HEK293T (cell line): Measurements from ENCODE around the gene SPNS2.

Source experiments
- CTCF ChIA-PET: fragments of 350-600 bp; formaldehyde crosslinking; extraction: SDS; loops from one replicate; lab custom pipeline; 2021; ENCODE audit warnings: antibody characterized with exemption, inconsistent platforms; lab: Yijun Ruan, JAX
- POLR2A ChIA-PET: fragments of 350-600 bp; formaldehyde crosslinking; extraction: SDS; loops from one replicate; lab custom pipeline; 2020; ENCODE audit warnings: antibody characterized with exemption, inconsistent platforms; lab: Yijun Ruan, JAX
- DNase-seq: peaks from one replicate; pipeline ENCODE4 v3.0.0; 2012; ENCODE audit warnings: mixed read lengths; ENCODE audit errors: extremely low spot score
- ARNT ChIP-seq: fragments of 450-650 bp; IDR thresholded peaks from 2 replicates; pipeline ENCODE4 v1.6.1; 2017; ENCODE audit warnings: mild to moderate bottlenecking
- BHLHE40 ChIP-seq: fragments of 450-650 bp; IDR thresholded peaks from 2 replicates; pipeline ENCODE4 v1.6.1; 2016; ENCODE audit warnings: mild to moderate bottlenecking, moderate library complexity, borderline replicate concordance
- CTBP1 ChIP-seq: fragments of 450-650 bp; IDR thresholded peaks from 2 replicates; pipeline ENCODE4 v1.6.1; 2016; ENCODE audit warnings: borderline replicate concordance
- ELF4 ChIP-seq: fragments of 450-650 bp; IDR thresholded peaks from 2 replicates; pipeline ENCODE4 v1.6.1; 2017; ENCODE audit warnings: antibody characterized with exemption
- FOXA1 ChIP-seq: fragments of 450-650 bp; IDR thresholded peaks from 2 replicates; pipeline ENCODE4 v1.6.1; 2016; ENCODE audit warnings: mild to moderate bottlenecking
- FOXK2 ChIP-seq: fragments of 450-650 bp; IDR thresholded peaks from 2 replicates; pipeline ENCODE4 v1.6.1; 2016; ENCODE audit warnings: mild to moderate bottlenecking
- FOXM1 ChIP-seq: fragments of 450-650 bp; IDR thresholded peaks from 2 replicates; pipeline ENCODE4 v1.6.1; 2017; ENCODE audit warnings: mild to moderate bottlenecking, borderline replicate concordance
- HDGF ChIP-seq: fragments of 450-650 bp; IDR thresholded peaks from 2 replicates; pipeline ENCODE4 v1.6.1; 2017; ENCODE audit warnings: antibody characterized with exemption, borderline replicate concordance
- L3MBTL2 ChIP-seq: fragments of 450-650 bp; conservative IDR thresholded peaks from 2 replicates; pipeline ENCODE4 v1.6.1; 2016; ENCODE audit warnings: mild to moderate bottlenecking
- LEF1 ChIP-seq: fragments of 450-650 bp; IDR thresholded peaks from 2 replicates; pipeline ENCODE4 v1.6.1; 2017; ENCODE audit warnings: mild to moderate bottlenecking, borderline replicate concordance
- NFRKB ChIP-seq: fragments of 450-650 bp; IDR thresholded peaks from 2 replicates; pipeline ENCODE4 v1.6.1; 2016; ENCODE audit warnings: mild to moderate bottlenecking, moderate library complexity
- PKNOX1 ChIP-seq: fragments of 450-650 bp; IDR thresholded peaks from 2 replicates; pipeline ENCODE4 v1.6.1; 2016
- SP1 ChIP-seq: fragments of 450-650 bp; IDR thresholded peaks from 2 replicates; pipeline ENCODE4 v1.6.1; 2017
- SUZ12 ChIP-seq: fragments of 450-650 bp; IDR thresholded peaks from 2 replicates; pipeline ENCODE4 v1.6.1; 2016; ENCODE audit warnings: mild to moderate bottlenecking
- TARDBP ChIP-seq: fragments of 450-650 bp; IDR thresholded peaks from 2 replicates; pipeline ENCODE4 v1.6.1; 2016
- ZNF384 ChIP-seq: fragments of 450-650 bp; IDR thresholded peaks from 2 replicates; pipeline ENCODE4 v1.6.1; 2016

The SPNS2 gene

GRCh38 chr17:4569591-4569990 is 70.9 kb downstream of the SPNS2 start:
- ChIA-PET POLR2A (interaction anchor here (0.8 to 1.1 kb wide), 2 partner anchors 12 to 56 kb away, joined by 3 to 4 read pairs; no protein-coding TSS in a partner anchor), CTCF (interaction anchor here (0.6 to 1.2 kb wide), 5 partner anchors 41 to 300 kb away, joined by 3 to 5 read pairs (median 5); no protein-coding TSS in a partner anchor)
- no peak for DNase-seq
- TF ChIP-seq TARDBP = no peak
- TF ChIP-seq FOXK2 = no peak
- no peak for TF ChIP-seq ARNT
- no peak for TF ChIP-seq PKNOX1
- TF ChIP-seq ELF4 = no peak
- TF ChIP-seq FOXA1 = no peak
- no peak for TF ChIP-seq L3MBTL2
- TF ChIP-seq SUZ12 = no peak
- no peak for TF ChIP-seq BHLHE40
- TF ChIP-seq SP1 = no peak

DNA sequence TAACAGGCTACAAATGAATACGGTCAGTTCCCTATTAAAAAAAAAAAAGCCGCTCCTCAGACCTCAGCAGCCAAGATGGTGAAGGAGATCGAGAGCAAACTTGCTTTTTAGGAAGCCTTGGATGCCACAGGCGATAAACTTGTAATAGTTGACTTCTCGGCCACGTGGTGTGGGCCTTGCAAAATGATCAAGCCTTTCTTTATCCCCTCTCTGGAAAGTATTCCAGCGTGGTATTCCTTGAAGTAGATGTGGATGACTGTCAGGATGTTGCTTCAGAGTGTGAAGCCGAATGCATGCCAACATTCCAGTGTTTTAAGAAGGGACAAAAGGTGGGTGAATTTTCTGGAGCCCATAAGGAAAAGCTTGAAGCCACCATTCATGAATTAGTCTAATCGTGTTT is 73.5 kb downstream of the SPNS2 start:
- CTCF ChIA-PET = no interaction called here
- no peak for DNase-seq
- POLR2A ChIA-PET = no interaction called here
- TF ChIP-seq FOXM1 = no peak
- TF ChIP-seq TARDBP = no peak
- TF ChIP-seq FOXK2 = no peak
- TF ChIP-seq SP1 = no peak
- no peak for TF ChIP-seq ZNF384
- no peak for TF ChIP-seq LEF1
- no peak for TF ChIP-seq ELF4
- no peak for TF ChIP-seq CTBP1
- no peak for TF ChIP-seq ARNT
- TF ChIP-seq PKNOX1 = no peak
- no peak for TF ChIP-seq FOXA1
- no peak for TF ChIP-seq L3MBTL2
- no peak for TF ChIP-seq SUZ12
- no peak for TF ChIP-seq BHLHE40

GRCh38 chr17:4573115-4573514 is 74.4 kb downstream of the SPNS2 start:
- CTCF ChIA-PET = interaction anchor here (0.7 kb wide), 1 partner anchor 53 kb away, joined by 3 read pairs; no protein-coding TSS in a partner anchor
- no peak for DNase-seq
- POLR2A ChIA-PET = no interaction called here

GRCh38 chr17:4573669-4574068 is 75.0 kb downstream of the SPNS2 start:
- POLR2A ChIA-PET = interaction anchor here (1.2 kb wide), 1 partner anchor 10 kb away, joined by 3 read pairs; no protein-coding TSS in a partner anchor
- TF ChIP-seq FOXM1 (no peak), SP1 (no peak), FOXK2 (no peak), SUZ12 (no peak), PKNOX1 (no peak), TARDBP (no peak)
- no peak for DNase-seq
- CTCF ChIA-PET = interaction anchor here (0.7 kb wide), 1 partner anchor 53 kb away, joined by 3 read pairs; no protein-coding TSS in a partner anchor

More at GRCh38 chr17:4573115-4573514, 74.4 kb downstream of the SPNS2 start:
- TF ChIP-seq NFRKB = no peak
- TF ChIP-seq FOXA1 = no peak
- no peak for TF ChIP-seq ARNT

DNA sequence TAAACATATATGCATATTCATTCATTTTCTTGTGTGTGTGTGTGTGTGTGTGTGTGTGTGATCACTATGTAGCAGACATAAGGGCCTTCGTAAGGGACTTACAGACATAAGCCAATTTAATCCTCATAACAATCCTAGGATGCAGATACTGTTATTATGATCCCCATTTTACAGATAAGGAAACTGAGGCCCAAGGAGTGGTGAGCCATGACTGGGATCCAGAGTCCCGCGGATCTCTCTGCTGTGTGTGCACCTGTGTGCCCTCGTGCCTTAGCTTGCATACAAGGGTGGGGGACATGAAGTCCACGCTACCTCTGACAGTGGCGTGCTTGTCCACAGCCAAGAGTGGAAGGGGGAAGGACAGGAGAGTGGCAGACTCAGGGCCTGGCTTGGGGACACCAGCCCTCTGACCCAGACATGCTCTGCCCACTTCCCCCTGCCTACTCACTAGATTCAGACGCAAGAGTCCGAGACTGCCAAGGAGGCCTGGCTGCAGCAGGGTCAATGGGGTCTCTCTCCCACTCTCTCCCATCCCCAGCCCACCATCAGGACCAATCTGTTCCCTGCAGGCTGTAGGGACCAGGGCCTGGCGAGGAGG is 75.9 kb downstream of the SPNS2 start:
- ChIA-PET POLR2A (interaction anchor here (1.2 kb wide), 1 partner anchor 9 kb away, joined by 3 read pairs; no protein-coding TSS in a partner anchor), CTCF (no interaction called here)
- no peak for TF ChIP-seq NFRKB
- DNase-seq = no peak

- DNase-seq = no peak
- POLR2A ChIA-PET = interaction anchor here (1.5 kb wide), 1 partner anchor 9 kb away, joined by 7 read pairs; no protein-coding TSS in a partner anchor
Observed at GRCh38 chr17:4576161-4576558, 77.5 kb downstream of the SPNS2 start.

More at GRCh38 chr17:4576161-4576558, 77.5 kb downstream of the SPNS2 start:
- TF ChIP-seq PKNOX1 = no peak
- TF ChIP-seq CTBP1 = no peak
- TF ChIP-seq ELF4 = no peak
- no peak for TF ChIP-seq HDGF
- no peak for TF ChIP-seq NFRKB
- no peak for TF ChIP-seq L3MBTL2
- TF ChIP-seq TARDBP = no peak
- TF ChIP-seq BHLHE40 = no peak
- no peak for TF ChIP-seq ZNF384
- no peak for TF ChIP-seq SUZ12
- TF ChIP-seq FOXA1 = no peak
- no peak for TF ChIP-seq FOXK2
- TF ChIP-seq ARNT = no peak
- no peak for TF ChIP-seq LEF1
- TF ChIP-seq SP1 = no peak
- TF ChIP-seq FOXM1 = no peak
- CTCF ChIA-PET = no interaction called here
